GM21528 (cell line): ENCODE results near the gene CEACAM19.
"Not testable (repeated sequence)": the region's sequence is repeated elsewhere in the genome, so short reads cannot be mapped to it uniquely, and the experiment has no call there.

Experiments used
- ATAC-seq: cut with Tn5 transposase; IDR thresholded peaks from one replicate; pipeline ENCODE4 v1.9.1; 2021; ENCODE audit warnings: mild to moderate bottlenecking, moderate library complexity; ENCODE audit not compliant: unreplicated experiment, low FRiP score

Gene CEACAM19

DNA sequence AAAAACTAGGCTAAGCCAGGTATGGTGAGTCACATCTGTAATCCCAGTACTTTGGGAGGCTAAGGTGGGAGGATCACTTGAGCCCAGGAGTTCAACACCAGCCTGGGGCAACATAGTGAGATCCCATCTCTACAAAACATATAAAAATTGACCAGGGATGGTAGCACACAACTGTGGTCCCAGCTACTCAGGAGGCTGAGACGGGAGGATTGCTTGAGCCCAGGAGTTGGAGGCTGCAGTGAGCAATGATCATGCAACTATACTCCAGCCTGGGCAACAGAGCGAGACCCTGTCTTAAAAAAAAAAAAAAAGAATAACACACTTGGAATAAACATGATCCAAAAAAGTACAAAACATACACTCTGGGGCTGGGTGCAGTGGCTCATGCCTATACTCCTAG lies 1.3 kb upstream of the CEACAM19 start:
- ATAC-seq = not testable (repeated sequence)

DNA sequence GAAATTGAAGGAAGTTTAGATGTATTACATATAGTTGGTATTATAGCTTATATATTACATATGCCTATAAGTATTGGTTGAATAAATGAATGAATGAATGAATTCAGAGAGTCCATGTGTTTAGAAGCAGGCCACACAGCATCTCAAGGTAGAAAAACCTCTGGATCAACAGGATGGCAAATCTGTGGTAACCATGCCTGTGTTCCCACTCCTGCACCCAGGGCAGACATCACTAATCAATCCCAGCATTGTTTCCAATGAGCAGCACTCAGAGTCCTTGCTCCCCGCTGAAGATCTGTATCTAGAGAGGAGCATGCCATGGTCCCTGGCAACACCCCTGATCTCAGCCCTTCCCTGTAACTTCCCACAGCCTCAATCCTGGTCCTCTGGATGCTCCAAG lies 944 bp downstream of the CEACAM19 start:
- no peak for ATAC-seq

DNA sequence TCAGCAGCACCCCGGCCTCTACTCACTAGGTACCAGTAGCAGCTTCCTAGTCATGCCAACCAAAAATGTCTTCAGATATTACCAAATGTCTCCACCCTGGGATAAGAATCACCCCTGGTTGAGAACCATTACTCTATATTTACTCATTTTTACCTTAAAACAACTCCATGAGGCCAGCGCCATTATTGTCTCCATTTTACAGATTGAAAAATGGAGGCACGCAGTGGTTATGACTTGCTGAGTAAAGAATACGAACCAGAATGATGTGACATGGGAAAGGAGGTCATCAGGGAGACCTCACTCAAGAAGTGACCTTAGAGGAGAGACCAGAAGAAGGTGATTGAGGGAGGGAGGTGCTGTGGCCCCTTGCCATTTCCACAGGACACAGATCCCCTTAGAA lies 2.2 kb downstream of the CEACAM19 start:
- ATAC-seq = no peak

DNA sequence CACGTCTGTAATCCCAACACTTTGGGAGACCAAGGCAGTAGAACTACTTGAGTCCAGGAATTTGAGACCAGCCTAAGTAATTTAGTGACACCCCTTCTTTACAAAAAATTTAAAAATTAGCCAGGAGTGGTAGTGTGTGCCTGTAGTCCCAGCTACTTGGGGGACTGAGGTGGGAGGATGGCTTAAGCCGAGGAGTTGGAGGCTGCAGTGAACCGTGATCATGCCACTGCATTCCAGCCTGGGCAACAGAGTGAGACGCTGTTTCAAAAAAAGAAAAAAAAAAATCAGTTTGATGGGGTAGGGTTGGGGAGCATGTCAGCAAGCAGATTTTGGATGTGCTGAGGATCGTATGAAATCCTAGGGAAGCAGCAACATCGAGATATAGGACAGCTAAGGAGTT lies 4.2 kb downstream of the CEACAM19 start:
- no peak for ATAC-seq

DNA sequence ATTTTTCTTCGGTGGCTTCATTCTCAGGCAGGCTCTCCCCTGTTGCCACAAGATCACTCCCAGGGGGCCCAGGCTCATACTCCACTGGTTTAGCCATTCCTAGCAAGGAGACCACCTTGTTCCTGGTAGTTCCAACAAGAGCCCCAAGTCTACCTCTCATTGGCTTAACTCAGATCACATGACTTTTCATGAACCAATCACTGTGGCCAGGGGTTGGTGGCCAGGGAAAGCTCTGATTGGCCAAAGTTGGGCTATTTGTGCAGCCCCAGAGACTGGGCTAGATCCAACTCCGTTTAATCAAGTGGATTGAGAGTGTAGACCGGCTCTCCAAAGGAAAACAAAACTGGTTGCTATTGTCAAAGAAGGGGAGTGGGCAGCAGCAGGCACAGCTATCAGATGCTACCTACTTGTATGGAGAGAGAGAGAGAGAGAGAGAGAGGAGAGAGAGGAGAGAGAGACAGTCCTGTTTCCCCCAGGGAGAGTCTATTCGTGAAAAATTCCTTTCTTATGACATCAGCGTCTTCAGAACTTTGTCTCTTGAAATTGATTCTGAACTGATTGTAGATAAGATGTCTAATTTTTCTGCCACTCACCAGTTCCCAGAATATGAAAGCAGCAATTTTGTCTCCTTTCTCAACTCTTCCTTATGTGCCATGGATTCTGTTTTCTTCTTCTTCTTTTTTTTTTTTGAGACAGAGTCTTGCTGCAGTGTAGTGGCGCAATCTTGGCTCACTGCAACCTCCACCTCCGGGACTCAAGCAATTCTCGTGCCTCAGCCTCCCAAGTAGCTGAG lies 5.9 kb downstream of the CEACAM19 start:
- no peak for ATAC-seq

DNA sequence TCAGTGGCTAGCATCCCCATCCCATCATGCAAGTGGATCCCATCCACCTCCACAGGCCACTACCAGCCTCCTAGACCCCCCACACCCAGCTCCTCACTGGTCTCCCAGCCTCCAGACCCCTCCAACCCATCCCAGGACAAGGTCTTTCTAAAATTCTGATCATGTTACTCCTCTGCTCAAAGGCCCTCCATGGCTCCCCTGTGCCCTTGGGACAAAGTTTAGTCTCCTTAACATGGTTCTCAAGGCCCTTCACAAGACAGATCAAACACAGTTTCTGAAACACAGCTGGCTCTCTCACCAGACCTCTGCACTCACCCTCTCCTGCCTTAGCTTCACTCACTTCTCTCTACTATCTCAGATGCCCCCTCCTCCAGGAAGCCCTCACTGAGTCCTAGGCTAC lies 9.3 kb downstream of the CEACAM19 start:
- ATAC-seq = no peak

DNA sequence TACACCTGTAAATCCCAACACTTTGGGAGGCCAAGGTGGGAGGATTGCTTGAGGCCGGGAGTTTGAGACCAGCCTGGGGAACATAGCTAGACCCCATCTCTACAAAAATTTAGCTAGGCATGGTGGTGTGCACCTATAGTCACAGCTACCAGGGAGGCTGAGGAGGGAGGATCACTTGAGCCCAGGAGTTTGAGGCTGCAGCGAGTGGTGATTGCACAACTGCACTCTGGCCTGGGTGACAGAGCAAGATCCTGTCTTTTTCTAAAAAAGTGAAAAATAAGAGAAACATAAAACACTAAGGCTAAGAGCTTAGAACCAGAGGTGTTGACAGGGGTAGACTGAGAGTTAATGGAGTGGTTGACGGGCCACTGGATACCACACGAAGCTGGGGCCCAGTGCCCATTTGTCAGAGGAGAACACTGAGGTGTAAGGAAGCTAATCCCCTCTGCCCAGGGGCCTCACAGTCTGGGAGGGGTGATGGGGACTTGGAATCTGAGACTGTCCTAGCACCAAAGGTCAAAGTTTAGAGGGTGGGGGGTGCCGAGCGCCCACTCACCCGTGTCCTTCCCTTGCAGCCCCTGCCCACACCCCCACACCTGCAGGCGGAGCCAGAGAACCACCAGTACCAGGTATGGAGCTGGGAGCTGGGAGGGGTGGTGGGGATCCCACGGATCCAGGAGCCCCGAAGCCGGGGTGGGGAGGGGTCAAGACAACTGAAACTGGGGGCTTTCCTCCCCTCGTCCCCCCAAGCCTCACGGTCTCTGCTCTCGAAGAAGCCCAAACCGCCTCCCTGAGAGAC lies 10.9 kb downstream of the CEACAM19 start:
- ATAC-seq = no peak

DNA sequence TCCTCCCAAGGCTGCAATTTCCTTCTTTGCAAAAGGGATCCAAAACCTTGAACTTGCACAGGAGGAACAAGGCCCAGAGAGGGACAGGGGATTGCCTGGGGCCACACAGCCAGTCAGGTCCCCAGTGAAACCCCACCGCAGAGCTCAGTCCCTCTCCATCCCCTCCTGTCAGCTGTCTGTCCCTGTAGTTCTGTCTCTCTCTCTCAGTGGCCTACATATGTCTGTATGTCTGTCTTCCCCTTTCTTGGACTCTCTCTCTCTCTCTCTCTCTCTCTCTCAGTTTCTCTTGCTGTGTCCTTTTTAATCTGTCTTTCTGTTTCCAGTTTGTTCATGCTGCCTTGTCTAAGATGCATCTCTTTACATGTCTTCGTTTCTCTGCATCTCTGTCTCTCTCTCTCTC lies 11.5 kb downstream of the CEACAM19 start:
- no peak for ATAC-seq

DNA sequence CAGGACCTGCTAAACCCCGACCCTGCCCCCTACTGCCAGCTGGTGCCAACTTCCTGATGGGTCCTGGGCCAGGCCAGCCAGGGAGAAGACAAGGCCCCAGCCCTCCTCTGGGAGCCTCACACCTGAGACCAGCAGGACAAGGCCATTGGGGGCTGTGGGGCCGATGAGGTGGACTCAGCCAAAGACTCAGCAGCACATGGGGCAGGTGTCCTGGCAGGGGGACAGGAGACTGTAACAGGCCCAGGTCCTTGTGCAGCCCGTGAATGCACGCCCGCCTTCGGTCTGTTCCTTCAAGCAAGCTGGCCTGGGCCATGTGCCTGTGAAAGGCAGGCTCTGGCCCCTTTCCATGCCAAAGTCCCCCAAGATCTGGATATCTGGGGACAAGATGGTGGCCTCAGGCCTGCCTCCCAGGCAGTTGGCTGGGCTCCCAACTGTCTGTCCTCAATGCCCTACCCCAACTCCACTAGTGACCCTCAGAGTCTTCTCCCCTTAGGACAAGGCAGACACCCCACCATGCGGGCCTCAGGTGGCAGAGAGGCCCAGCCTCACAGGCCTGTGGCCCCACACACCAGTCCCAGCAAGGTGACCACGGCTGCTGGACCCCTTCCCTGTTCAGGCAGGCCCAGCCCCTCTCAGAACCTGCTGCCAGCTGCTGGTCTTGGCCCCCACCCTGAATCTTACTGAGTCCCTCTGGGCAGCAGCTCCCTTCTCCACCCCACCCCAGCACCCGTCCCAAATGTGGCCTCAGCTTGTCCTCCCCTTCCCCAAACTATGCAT lies 12.3 kb downstream of the CEACAM19 start:
- ATAC-seq = no peak

DNA sequence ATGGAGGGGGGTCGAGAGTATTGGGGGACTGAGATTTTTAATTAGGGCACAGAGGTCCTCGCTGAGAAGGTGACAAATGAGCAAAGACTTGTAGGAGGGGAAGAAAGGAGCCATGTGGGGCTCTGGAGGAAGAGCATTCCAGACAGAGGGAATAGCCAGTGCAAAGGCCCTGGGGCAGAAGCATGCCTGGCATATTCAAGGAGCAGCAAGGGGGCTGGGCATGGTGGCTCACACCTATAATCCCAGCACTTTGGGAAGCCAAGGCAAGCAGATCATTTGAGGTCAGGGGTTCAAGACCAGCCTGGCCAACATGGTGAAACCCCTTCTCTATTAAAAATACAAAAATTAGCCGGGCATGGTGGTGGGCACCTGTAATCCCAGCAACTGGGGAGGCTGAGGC lies 13.1 kb downstream of the CEACAM19 start:
- ATAC-seq = not testable (repeated sequence)

DNA sequence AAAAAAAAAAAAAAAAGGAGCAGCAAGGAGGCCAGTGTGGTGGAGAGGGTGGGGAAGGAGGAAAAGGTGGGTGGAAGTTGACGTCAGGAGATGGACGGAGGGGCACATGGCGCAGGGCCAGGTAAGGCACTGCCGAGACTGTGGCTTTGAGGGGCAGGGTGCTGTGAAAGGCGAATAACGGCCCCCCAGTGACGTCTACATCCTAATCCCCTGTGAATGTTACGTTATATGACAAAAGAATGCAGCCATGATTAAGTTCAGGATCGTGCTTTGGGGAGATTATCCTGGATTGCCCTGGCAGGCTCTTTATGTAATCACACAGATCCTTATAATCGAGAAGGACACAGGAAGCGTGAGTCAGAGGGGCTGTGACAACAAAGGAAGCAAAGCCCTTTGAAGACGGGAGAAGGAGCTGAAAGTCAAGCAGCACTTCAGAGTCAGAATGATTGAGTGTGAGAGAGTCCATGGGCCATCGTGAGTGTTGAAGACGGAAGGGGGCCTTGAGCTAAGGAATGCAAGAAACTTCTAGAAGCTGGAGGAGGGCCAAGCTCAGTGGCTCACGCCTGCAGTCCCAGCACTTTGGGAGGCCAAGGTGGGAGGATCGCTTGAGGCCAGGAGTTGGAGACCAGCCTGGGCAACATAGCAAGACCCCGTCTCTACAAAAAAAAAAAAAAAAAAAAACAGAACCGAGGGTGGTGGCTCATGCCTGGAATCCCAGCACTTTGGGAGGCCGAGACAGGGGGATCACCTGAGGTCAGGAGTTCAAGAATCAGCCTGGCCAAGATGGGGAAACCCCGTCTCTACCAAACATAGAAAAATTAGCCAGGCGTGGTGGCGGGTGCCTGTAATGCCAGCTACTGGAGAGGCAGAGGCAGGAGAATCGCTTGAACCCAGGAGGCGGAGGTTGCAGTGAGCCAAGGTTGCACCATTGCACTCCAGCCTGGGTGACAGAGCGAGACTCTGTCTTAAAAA lies 13.9 kb downstream of the CEACAM19 start:
- ATAC-seq = no peak

DNA sequence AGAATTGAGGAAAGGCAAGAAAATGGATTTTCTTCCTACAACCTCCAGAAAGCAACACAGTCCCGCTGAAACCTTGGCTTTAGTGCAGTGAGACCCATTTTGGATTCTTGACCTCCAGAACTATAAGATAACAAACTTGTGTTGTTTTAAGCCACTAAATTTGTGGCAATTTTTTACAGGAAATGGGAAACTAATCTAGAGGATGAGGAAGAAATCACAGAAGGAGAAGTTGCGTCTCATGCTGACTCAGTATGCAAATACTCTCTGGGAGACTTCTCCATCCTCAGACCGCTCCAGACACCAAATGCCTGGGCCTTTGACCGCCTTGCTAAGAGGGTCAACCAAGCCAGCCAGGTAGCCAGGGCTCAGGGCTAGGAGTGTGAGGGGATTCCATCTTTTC lies 14.6 kb downstream of the CEACAM19 start:
- no peak for ATAC-seq

DNA sequence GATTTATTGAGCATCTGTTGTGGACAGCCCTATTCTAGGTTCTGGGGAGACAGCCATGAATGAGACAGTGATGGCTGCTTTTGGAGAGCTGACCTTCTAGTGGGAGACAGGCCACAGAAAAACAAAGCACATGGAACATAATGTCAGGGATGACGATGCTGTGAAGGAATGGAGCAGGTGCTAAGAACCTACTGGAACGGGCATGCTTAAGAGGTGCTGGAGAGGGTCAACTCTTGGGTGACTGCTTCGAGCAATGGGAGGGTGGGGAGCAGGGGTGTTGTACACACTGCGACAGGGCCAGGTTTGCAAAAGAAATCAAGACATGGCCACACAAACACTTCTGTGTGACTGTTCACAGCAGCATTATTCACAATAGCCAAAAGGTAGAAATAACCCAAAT lies 15.6 kb downstream of the CEACAM19 start:
- no peak for ATAC-seq

DNA sequence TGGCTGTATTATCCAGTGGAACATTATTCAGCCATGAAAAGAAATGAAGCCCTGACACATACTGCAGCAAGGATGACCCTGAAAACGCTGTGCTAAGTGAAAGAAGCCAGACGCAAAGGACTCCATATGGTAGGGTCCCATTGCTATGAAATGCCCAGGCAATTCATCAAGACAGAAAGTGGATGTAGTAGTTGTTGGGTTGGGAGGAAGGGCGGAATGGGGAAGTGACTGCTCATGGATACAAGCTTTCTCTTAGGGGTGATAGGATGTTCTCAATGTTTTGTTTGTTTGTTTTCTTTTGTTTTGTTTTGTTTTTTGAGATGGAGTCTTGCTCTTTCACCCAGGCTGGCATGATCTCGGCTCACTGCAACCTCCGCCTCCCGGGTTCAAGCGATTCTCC lies 16.6 kb downstream of the CEACAM19 start:
- no peak for ATAC-seq

DNA sequence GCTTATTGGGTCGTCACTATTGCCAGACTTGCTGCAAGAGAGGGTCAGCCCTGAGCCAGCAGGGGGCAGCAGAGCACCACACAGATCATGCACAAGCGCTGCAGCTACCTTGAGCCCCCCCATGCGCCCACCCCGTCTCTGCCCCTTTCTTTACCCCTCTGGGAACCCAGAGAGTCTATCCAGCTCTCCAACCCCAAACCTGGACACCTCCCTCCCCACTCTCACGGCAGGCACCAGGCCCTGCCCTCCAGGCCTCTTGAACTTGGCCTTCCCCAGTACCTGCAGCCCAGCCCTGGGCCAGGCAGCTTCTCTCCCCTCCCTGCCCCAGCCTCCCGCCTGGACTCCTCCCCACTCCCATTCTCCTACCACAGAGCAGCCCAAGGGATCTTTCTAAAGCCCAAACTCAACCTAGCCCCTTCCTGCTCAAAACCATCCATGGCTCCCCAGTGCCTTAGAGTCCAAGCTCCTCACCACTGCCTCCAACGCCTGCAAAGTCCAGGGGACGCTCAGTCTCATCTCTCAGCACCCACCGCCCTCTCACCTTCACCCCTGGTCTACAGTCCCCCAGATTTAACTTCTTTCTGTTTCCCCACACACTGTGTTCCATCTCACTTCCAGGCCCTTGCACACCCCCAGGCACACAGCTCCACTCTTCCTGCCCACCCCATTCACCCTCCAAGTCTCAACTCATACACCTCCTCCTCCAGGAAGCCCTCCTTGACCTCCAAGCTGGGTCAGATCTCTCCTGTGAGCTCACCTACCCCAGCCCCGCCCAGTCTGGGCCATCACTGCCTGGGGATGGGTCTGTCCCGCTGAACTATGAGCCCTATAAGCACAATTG lies 18.2 kb downstream of the CEACAM19 start:
- ATAC-seq = no peak

DNA sequence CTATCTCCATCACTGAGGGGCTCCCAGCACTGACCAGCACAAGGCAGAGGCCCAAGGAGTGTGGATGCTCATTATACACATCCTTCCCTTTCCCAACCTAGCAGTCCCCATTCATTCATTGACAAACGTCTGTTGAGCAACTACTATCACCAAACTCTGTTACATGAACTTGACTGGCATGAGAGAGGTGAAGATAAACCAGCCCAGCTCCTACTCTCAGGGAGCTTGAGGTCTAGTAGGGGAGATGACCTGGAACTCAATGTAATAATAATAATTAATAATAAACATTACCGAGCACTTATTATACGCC lies 18.8 kb downstream of the CEACAM19 start:
- no peak for ATAC-seq

DNA sequence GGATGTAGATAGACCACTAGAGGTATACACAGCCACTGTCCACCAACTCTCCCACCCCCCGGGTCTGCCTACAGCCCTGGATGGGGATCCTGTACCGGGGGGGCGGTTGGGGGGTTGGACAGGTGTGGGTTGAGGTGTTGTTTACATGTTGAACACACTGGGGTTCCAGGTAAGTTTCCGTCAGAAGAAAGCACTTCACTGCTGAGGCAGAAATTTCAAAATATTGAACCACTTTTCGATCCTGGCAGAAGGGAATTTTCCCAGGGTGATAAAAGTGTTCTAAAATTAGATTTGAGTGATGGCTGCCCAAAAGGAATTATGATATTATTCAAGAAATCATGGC lies 21.1 kb downstream of the CEACAM19 start:
- peak; percentile 7 for ATAC-seq

DNA sequence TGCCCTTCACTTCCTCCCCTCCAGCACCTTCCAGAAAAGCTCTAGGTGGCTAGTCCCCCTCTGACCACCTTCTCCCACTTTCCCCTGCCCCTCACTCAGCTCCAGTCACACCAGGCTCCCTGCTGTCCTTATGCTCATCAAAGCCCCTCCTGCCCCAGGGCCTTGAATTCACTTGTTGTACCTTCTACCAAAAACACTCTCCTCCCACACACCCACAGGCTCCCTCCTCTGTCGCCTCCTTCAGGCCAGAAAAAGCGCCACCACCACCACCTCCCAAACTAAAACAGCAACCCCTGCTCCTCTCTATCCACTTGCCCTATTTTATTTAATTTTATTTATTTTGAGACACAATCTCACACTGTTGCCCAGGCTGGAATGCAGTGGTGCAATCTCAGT lies 22.9 kb downstream of the CEACAM19 start:
- no peak for ATAC-seq

DNA sequence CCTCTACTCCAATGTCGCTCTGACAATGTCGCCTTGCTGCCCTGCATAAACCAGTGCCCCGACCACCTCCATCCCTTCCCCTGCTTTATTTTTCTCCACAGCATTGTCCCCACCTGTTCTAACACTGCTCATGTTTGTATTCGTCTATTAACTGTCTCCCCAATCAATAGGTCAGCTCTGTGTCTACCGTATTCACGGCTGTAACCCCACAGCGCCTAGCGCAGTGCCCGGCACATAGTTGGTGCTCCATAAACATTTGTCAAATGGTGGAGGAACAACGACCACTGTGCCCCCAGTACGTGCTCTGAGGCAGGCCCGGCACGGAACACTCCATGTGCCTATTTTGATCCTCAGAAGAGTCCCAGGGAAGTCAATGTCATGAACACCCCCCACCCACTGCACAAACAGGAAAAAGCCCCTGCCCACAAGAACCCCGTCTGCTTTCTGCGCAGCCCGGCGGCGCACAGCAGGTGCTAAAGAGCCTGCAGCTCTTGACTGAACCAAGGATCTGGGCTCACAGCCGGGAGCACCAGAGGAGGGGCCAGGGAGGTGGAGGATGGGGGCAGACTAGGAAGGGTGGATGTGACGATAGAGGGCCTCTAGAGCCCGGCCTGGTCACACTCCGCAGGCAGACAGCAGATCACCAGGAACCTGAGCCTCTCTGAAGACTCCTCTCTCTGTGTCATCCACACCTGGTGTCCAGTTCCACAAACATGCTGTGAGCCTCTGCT lies 25.8 kb downstream of the CEACAM19 start:
- ATAC-seq = no peak
